K562 (cell line): Measurements from ENCODE around the gene ENTPD5. TPM values are rescaled to one million over a fixed set of nuclear protein-coding genes. Genes with fewer than 3 reads are reported as not detected.
A peak's percentile ranks its signal among the peaks of the same experiment; 100 is the strongest.

Experiments
- ATAC-seq: fragments of 200-7000 bp; cut with Tn5 transposase; 3 replicates; pipeline ENCODE4 v1.9.1; 2020; ENCODE audit warnings: moderate library complexity
- BruUV-seq: library from RNA; stranded (reverse); fragments of 400-500 nt; replicated peaks from 2 replicates; lab custom pipeline; 2021; lab: Mats Ljungman, UMichigan
- CTCF ChIA-PET: fragments of 300-600 bp; formaldehyde crosslinking; extraction: SDS; loops from one replicate; lab custom pipeline; 2021; ENCODE audit warnings: low intra/inter-chr PET ratio; lab: Yijun Ruan, JAX
- POLR2A ChIA-PET: fragments of 300-600, 350-650 bp; sonication (Branson Sonifier 250); formaldehyde crosslinking; extraction: SDS; loops from one replicate; lab custom pipeline; 2021; ENCODE audit warnings: antibody characterized with exemption, inconsistent platforms; lab: Yijun Ruan, JAX
- DNase-seq, 4 experiments: peaks; one replicate each; pipeline versions ENCODE4 v3.0.0 to v3.0.0-alpha.2; 2011 to 2018; ENCODE audit warnings: low spot score in 3 of 4, mixed read lengths in 3 of 4; ENCODE audit errors: extremely low read depth in 1 of 4
- FAIRE-seq: peaks from 2 replicates; lab custom pipeline; 2011; peaks lifted over from hg19 to GRCh38; lab: Jason Lieb, UNC
- H2AFZ ChIP-seq: 2 replicates; pipeline ENCODE4 v1.6.0; 2011; ENCODE audit warnings: low read depth, low read length, control low read depth, inconsistent platforms
- H3K27ac ChIP-seq: fragments of 200-600 bp; 3 replicates; pipeline ENCODE4 v1.8.0; 2011; ENCODE audit warnings: low read depth, mild to moderate bottlenecking, control low read depth, inconsistent platforms, low read length, moderate library complexity, mixed read lengths; ENCODE audit errors: extremely low read depth
- H3K27me3 ChIP-seq, 2 experiments: fragments of 300-600 bp in 1 of 2; 2 replicates in 1 of 2; 3 replicates in 1 of 2; pipeline versions ENCODE4 v1.6.0 to v1.8.0; 2011; ENCODE audit warnings: inconsistent platforms in 2 of 2, low read length in 2 of 2, mild to moderate bottlenecking in 1 of 2, mixed read lengths in 1 of 2, moderate library complexity in 1 of 2; ENCODE audit not compliant: control insufficient read depth in 2 of 2, insufficient read depth in 2 of 2
- H3K36me3 ChIP-seq: fragments of 300-600 bp; 3 replicates; pipeline ENCODE4 v1.8.0; 2011; ENCODE audit warnings: mild to moderate bottlenecking, low read length, inconsistent platforms; ENCODE audit not compliant: control insufficient read depth, insufficient read depth
- H3K4me1 ChIP-seq, 2 experiments: fragments of 200-600 bp in 1 of 2; replicated peaks in 1 of 2; 2 replicates in 1 of 2; 3 replicates in 1 of 2; pipeline versions ENCODE4 v1.5.1 to v1.8.0; 2011; ENCODE audit warnings: inconsistent platforms in 2 of 2, low read length in 2 of 2, mild to moderate bottlenecking in 1 of 2, mixed read lengths in 1 of 2, moderate library complexity in 1 of 2; ENCODE audit not compliant: control insufficient read depth in 2 of 2, insufficient read depth in 2 of 2
- H3K4me2 ChIP-seq: 2 replicates; pipeline ENCODE4 v1.6.1; 2011; ENCODE audit warnings: low read length, control low read depth, inconsistent platforms, mixed read lengths; ENCODE audit not compliant: insufficient read depth
- H3K4me3 ChIP-seq: fragments of 200-600 bp; sonication (generic), shearing (Covaris generic); 2 replicates; pipeline ENCODE4 v1.5.1; 2016; ENCODE audit warnings: control low read depth, inconsistent platforms
- H3K79me2 ChIP-seq: fragments of 200-600 bp; 3 replicates; pipeline ENCODE4 v1.8.0; 2011; ENCODE audit warnings: low read length, inconsistent platforms; ENCODE audit not compliant: control insufficient read depth, insufficient read depth
- H3K9ac ChIP-seq, 2 experiments: 2 replicates each; pipeline versions ENCODE4 v1.6.0 to v1.6.1; 2011; ENCODE audit warnings: low read depth in 2 of 2, low read length in 2 of 2, control low read depth in 1 of 2, inconsistent platforms in 1 of 2, mild to moderate bottlenecking in 1 of 2, mixed read lengths in 1 of 2; ENCODE audit not compliant: insufficient read depth in 1 of 2
- H3K9me1 ChIP-seq: one replicate; pipeline ENCODE4 v1.6.0; 2011; ENCODE audit warnings: inconsistent platforms, mild to moderate bottlenecking, low read length, moderate library complexity; ENCODE audit not compliant: control insufficient read depth, insufficient read depth
- H3K9me3 ChIP-seq: replicated peaks from 2 replicates; pipeline ENCODE4 v1.5.1; 2011; ENCODE audit warnings: low read depth, low read length, inconsistent platforms; ENCODE audit not compliant: control insufficient read depth, insufficient read depth
- H4K20me1 ChIP-seq: replicated peaks from 2 replicates; pipeline ENCODE4 v1.6.1; 2011; ENCODE audit warnings: low read length, inconsistent platforms, mixed read lengths; ENCODE audit not compliant: control insufficient read depth, insufficient read depth
- ASH1L ChIP-seq: fragments of 450-650 bp; IDR thresholded peaks from 2 replicates; pipeline ENCODE4 v1.6.1; 2018; ENCODE audit warnings: borderline replicate concordance, mild to moderate bottlenecking, low read depth; ENCODE audit not compliant: partially characterized antibody
- ETV1 ChIP-seq: fragments of 450-650 bp; conservative IDR thresholded peaks from 2 replicates; pipeline ENCODE4 v1.6.1; 2016; ENCODE audit warnings: missing genetic modification characterization, control low read depth, low read depth, missing compliant biosample characterization
- KLF16 ChIP-seq: IDR thresholded peaks from 2 replicates; pipeline ENCODE4 v1.6.1; 2016; ENCODE audit warnings: antibody characterized with exemption
- SAFB ChIP-seq: fragments of 200-400 bp; formaldehyde crosslinking; IDR thresholded peaks from 2 replicates; pipeline ENCODE4 v1.6.1; 2017; ENCODE audit warnings: low read depth, low read length, borderline replicate concordance
- SIRT6 ChIP-seq: IDR thresholded peaks from one replicate; pipeline ENCODE4 v1.6.1; 2012; ENCODE audit warnings: low read depth, mild to moderate bottlenecking, control low read depth, inconsistent platforms, low read length, moderate library complexity
- WGBS: fragments of 100-300 bp; shearing (Covaris generic); methylation state at CpG from one replicate; pipeline ENCODE4 v1.1.6; 2016; ENCODE audit warnings: low coverage, mixed read lengths; ENCODE audit not compliant: insufficient coverage; ENCODE audit errors: missing lambda C conversion rate; 5-methylcytosine and 5-hydroxymethylcytosine counted together
- in situ Hi-C: fragments of 300-500 bp; cut with MboI; formaldehyde crosslinking; loops from 4 replicates; pipeline ENCODE4 v1.15.0; 2018; ENCODE audit warnings: inconsistent platforms, mixed read lengths
- intact Hi-C: fragments of 100-400 bp; cut with micrococcal nuclease; formaldehyde crosslinking; loops from 2 replicates; pipeline ENCODE4 v1.14.2; 2022
- polyA plus RNA-seq, 8 experiments: library from polyadenylated mRNA; depleted of rRNA in 4 of 8; stranded (reverse) in 5 of 8; unstranded in 3 of 8; fragments of >200 nt; fragmentation: Nextera tagmentation in 2 of 8; fragmentation: Illumina TruSeq in 1 of 8; extraction: Ambion mirVana in 2 of 8; extraction: Trizol in 1 of 8; gene quantifications; 2 replicates each; pipeline versions ENCODE4 v1.2.1 to v1.2.3, GENCODE V29; 2011 to 2014; ENCODE audit warnings: inconsistent platforms in 1 of 8, missing spikeins in 1 of 8
- total RNA-seq, 7 experiments: library from RNA; depleted of rRNA in 6 of 7; stranded (reverse); fragments of >200 nt in 6 of 7; fragmentation: Illumina TruSeq in 2 of 7; extraction: Trizol in 2 of 7; gene quantifications; 2 replicates each; pipeline versions ENCODE4 v1.2.1 to v1.2.3, GENCODE V29; 2011 to 2021; ENCODE audit warnings: low replicate concordance in 1 of 7
- TF ChIP-seq, protein P1 (sequence below), 3 experiments: IDR thresholded peaks in 2 of 3; conservative IDR thresholded peaks in 1 of 3; 2 replicates each; pipeline ENCODE4 v1.5.1; 2011 to 2012; ENCODE audit warnings: low read length in 3 of 3, mild to moderate bottlenecking in 3 of 3, control low read depth in 2 of 3, improper control_type of control experiment in 1 of 3, inconsistent platforms in 1 of 3, low read depth in 1 of 3, mixed read lengths in 1 of 3, moderate library complexity in 1 of 3; ENCODE audit not compliant: insufficient read depth in 2 of 3

Gene ENTPD5
- total and polyA plus RNA-seq, 9 of the 15 experiments (the other 6 are each of a cell fraction or from before 2014, with no cell fraction given): 2.7 to 15.3 (median 10.3) TPM

DNA sequence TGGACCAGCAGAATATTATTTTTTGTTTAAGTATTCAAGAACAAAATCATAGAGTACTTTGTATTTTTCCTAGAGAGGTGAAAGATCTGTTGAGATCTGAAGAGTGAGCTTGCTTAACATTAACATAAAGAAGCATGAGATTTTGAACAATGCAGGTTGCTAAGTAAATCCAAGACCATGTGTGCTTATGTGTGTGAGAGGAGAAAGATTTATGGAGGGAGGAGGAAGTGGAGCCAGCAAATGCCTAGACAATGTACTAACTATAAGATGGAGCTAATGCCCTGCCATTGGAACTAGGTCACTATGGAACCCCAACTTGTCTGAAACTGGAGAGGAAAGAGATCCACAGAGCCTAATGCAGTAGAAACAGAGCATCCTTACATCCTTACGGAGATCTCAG is 82.5 kb downstream of the ENTPD5 start (continued):
- TF ChIP-seq ASH1L (no peak), SAFB (no peak)

DNA sequence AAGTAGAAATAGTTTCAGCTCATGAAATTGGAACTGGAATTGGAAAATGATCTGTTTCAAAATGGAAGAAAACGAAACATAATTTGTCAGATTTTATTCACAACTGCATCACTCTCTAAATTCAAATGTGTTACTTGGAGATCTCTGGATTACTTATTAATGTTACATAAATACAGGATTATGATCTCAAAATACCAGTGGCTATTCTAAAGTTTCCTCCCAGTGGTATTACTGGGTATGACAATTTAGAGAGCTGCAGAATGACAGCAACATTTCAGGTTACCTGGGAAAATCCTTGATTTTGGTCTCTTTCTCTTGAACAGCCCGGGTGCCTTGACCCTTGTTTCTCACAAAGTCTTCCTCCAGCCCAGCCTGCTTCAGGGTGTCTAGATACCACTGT is 83.4 kb downstream of the ENTPD5 start:
- no peaks in the 10 kb centered on the region for H4K20me1 ChIP-seq
- in situ Hi-C loops: no loop called here
- H3K9me3 ChIP-seq: no peaks in the 10 kb centered on the region
- FAIRE-seq (peak; percentile 32), DNase-seq (peak in 3 of 4 experiments; percentile 25 to 27 (median 26)), ATAC-seq (peak; percentile 42; the same call in 1 of the 3 replicates)
- no peaks in the 10 kb centered on the region for H3K4me1 ChIP-seq
- TF ChIP-seq ETV1 (tag): no peak
- TF ChIP-seq SIRT6: no peak
- no peak for TF ChIP-seq KLF16
- TF ChIP-seq, protein P1, sequence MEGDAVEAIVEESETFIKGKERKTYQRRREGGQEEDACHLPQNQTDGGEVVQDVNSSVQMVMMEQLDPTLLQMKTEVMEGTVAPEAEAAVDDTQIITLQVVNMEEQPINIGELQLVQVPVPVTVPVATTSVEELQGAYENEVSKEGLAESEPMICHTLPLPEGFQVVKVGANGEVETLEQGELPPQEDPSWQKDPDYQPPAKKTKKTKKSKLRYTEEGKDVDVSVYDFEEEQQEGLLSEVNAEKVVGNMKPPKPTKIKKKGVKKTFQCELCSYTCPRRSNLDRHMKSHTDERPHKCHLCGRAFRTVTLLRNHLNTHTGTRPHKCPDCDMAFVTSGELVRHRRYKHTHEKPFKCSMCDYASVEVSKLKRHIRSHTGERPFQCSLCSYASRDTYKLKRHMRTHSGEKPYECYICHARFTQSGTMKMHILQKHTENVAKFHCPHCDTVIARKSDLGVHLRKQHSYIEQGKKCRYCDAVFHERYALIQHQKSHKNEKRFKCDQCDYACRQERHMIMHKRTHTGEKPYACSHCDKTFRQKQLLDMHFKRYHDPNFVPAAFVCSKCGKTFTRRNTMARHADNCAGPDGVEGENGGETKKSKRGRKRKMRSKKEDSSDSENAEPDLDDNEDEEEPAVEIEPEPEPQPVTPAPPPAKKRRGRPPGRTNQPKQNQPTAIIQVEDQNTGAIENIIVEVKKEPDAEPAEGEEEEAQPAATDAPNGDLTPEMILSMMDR (IDR thresholded peaks at IDR 0.05 in 2 of 3, conservative IDR thresholded peaks at IDR 0.05 in 1 of 3; ENCODE audit: insufficient read depth in 2 of 3, low read depth in 1 of 3, low read length in 3 of 3): peak in 1 of 3 experiments; percentile 19; a peak in 2 of 6 replicates
- TF ChIP-seq, all 486 proteins: peak for 1
- 33% methylated on average over 2 of the region's 2 CpGs for WGBS
- Histone ChIP-seq H3K4me3 (no peak overlapping the region), H3K27ac (no peak overlapping the region), H3K9ac (no peak overlapping the region), H3K27me3 (no peaks in the 10 kb centered on the region), H3K79me2 (no peaks in the 10 kb centered on the region), H2AFZ (no peak overlapping the region), H3K4me2 (no peak overlapping the region), H3K36me3 (peaks cover 35% of the 10 kb centered on the region), H3K9me1 (no peaks in the 10 kb centered on the region)
- no TSS peak for BruUV-seq
- ChIA-PET CTCF (no interaction called here), POLR2A (interaction anchor here (0.5 to 1.0 kb wide), 4 partner anchors 14 to 61 kb away, joined by 3 to 6 read pairs (median 4); partner anchors contain the start of genes COQ6 and FAM161B)
- intact Hi-C loops: no loop called here
